NCI-H524 treated with DMSO at 0.1 percent for 48 hours (cell line): ENCODE results near the gene SDE2.
"Not testable (repeated sequence)": the region's sequence is repeated elsewhere in the genome, so short reads cannot be mapped to it uniquely, and the experiment has no call there.

Experiments used
- DNase-seq: peaks from one replicate; lab custom pipeline; 2025; lab: John Stamatoyannopoulos, UW

Gene SDE2

GRCh38 chr1:225942574-225942973, 56.6 kb downstream of the SDE2 start:
- DNase-seq, result no peak

- no peak for DNase-seq
Measured at GRCh38 chr1:225941942-225942222, 57.3 kb downstream of the SDE2 start.

GRCh38 chr1:225941187-225941941, 57.8 kb downstream of the SDE2 start, which contains the start of gene LEFTY2:
Gene LEFTY2, minus strand, starts transcription at chr1:225941220. Its CDS starts 80 bp downstream, at chr1:225941140.
- no peak for DNase-seq

- no peak for DNase-seq
Measured at GRCh38 chr1:225940385-225941151, 58.6 kb downstream of the SDE2 start.

- DNase-seq, result not testable (repeated sequence)
Measured at GRCh38 chr1:225939939-225940310, 59.2 kb downstream of the SDE2 start.

- DNase-seq, result not testable (repeated sequence)
Measured at GRCh38 chr1:225939097-225939938, 59.8 kb downstream of the SDE2 start.

GRCh38 chr1:225937048-225937968, 61.8 kb downstream of the SDE2 start:
- no peak for DNase-seq

- no peak for DNase-seq
Measured at GRCh38 chr1:225936523-225936922, 62.6 kb downstream of the SDE2 start.

- DNase-seq, result not testable (repeated sequence)
Measured at GRCh38 chr1:225936086-225936485, 63.1 kb downstream of the SDE2 start.

GRCh38 chr1:225934711-225935110, 64.4 kb downstream of the SDE2 start:
- no peak for DNase-seq

- DNase-seq, result no peak
Measured at GRCh38 chr1:225933072-225933471, 66.1 kb downstream of the SDE2 start.
